GM10266 (cell line): ENCODE data around the gene TRPM6.

Experiments
- DNase-seq: peaks from one replicate; pipeline ENCODE4 v3.0.0; 2012; ENCODE audit errors: extremely low spot score
- TF ChIP-seq, protein P1 (sequence below): IDR thresholded peaks from 2 replicates; pipeline ENCODE4 v1.5.1; 2012; ENCODE audit warnings: mild to moderate bottlenecking, low read depth; ENCODE audit not compliant: control insufficient read depth, insufficient read depth; ENCODE audit errors: missing control alignments

The TRPM6 gene

DNA sequence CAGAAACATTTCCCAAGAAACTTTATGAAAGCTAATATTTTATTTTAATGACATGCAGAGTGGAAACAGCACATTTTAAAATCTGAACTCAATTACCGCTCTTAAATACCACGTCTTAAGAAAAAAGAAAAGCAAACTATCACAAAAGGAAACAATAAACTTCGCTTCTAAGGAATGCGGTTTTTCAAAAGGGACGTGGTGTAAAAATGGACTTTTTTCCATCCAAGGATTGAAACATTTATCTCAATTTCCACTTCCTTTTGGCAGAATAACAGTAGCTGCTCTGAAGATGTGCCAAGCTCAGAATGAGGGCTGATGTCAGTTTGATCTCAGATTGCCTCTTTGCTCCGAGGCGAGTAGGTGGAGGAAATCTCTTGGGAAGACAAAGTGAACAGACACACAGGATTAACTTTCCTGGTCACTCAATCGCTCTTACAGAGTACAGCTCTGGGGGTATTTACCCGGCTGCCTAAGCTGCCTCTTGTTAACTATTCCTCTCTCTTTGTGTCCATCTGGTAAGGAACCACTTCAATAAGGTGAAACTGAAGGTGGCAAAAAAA lies 158.5 kb downstream of the TRPM6 start:
- no peak for DNase-seq
- TF ChIP-seq, protein P1, sequence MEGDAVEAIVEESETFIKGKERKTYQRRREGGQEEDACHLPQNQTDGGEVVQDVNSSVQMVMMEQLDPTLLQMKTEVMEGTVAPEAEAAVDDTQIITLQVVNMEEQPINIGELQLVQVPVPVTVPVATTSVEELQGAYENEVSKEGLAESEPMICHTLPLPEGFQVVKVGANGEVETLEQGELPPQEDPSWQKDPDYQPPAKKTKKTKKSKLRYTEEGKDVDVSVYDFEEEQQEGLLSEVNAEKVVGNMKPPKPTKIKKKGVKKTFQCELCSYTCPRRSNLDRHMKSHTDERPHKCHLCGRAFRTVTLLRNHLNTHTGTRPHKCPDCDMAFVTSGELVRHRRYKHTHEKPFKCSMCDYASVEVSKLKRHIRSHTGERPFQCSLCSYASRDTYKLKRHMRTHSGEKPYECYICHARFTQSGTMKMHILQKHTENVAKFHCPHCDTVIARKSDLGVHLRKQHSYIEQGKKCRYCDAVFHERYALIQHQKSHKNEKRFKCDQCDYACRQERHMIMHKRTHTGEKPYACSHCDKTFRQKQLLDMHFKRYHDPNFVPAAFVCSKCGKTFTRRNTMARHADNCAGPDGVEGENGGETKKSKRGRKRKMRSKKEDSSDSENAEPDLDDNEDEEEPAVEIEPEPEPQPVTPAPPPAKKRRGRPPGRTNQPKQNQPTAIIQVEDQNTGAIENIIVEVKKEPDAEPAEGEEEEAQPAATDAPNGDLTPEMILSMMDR = no peak

DNA sequence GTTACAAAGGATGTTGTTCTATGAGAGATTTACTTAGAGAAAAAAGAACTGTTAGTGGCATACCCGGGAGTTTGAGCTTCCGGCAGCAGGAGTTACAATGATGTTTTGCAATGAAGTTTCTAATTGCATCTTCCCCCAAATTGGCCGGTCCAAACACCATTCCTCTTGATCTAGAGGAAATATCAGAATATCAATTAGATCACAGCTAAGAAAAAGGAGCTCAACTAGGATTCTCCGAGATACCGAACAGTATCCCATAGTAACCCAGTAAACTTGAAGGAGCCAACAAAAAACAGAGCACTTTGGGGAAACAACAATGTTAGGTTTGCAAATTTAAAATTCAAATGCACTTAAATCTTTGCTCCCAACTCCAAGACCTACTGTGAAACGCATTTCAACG lies 159.5 kb downstream of the TRPM6 start:
- TF ChIP-seq, protein P1 = no peak
- no peak for DNase-seq

DNA sequence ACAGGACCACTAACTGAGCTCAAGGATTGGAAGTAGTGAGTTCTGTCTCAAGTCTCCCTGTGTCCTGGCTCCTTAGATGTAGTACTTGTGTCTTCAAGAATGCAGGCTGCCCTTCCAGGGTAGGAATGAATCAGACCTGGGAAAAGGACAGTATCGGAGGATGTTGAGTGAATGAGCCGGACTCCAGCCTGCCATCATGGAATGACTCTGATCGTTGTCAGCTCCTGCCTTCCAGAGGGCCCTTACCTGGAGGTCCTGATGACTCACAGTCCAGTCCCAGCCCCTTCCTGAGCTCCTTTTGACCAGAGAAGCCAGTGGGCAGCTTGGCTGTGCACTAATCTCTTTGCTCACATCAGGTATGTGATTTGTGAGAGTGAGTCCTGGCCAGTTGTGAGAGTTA lies 161.1 kb downstream of the TRPM6 start:
- TF ChIP-seq, protein P1 = no peak
- no peak for DNase-seq

DNA sequence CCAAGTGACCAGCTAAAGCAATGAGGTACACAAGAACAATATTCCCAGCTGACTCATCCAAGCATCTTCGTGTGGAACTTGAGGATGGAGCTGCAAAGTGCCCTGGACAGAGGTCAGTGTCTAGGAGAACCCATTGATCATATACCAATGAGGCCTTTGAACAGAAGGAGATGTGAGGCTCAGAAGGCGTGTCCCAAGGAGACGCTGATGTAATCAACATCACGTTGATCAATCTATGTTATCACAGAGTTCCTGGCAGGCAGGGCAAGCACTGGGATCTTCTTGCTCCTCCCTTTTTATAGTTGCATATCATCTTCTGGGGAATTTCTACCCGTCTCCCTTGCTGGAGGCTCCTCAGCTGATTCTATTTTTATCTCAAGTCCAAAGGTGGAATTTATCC lies 163.4 kb downstream of the TRPM6 start:
- TF ChIP-seq, protein P1 = no peak
- DNase-seq = no peak

DNA sequence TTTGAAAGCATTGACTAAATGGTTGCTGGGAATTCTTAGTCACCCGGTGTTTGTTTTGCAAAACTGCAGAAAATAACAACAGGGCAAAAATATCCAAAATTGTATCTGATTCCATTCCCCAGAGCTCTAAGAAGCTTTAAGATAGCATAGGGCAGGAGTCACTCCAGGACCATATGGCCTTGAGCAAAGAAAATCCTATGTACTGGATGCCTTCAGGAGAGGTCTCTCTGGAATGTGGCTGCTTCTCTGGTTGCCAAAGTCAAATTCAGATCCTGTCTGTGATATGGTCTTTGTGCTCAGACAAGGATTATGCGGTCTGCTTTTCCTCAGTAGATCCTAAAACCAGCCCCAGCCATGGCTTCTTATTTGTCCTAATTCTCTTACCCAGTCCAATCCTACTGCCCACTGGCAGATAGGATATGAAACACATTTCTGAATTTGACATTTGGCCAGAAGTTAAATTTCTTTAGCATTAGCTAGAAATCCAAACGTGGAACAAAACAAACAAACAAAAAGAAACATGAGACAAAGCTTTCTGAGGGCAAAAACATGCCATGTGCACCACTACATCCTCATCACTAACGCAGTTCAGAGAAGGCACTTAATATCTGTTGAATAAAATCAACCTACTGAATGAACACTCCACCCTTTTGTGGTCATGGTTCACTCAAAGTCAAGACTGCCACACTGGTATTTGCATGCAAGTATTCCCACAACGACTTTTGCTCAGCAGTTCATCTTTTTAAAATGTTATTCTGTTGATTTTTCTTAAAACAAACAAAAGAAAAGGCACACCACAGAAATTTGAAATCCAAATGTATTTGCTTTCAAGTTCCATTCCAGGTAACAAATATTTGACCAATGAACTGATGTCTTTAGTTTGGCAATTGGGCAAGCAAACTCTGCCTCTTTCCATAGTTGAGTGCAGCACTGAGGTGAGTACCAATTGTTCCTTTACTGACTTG lies 165.7 kb downstream of the TRPM6 start:
- no peak for DNase-seq

DNA sequence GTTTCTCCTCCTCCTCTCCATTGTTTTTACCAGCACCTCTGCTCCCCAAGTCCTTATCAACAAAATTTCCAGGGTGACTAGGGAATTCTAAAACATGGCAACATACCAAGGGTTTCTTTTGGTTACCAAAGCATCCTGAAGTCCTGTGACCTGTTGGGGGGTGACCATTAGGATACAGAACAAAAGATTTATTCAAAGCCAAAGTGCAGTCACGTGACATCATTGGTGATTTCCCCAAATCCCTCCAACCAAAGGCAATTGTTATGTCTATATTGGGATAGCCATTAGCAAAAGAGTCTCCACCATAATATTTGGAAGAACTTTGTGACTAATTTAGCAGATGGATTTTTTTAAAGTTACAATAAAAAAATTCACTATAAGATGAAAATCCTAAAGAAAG lies 168.4 kb downstream of the TRPM6 start:
- TF ChIP-seq, protein P1 = no peak
- DNase-seq = no peak

More for the DNA sequence above, 165.7 kb downstream of the TRPM6 start:
- TF ChIP-seq, protein P1 = no peak

DNA sequence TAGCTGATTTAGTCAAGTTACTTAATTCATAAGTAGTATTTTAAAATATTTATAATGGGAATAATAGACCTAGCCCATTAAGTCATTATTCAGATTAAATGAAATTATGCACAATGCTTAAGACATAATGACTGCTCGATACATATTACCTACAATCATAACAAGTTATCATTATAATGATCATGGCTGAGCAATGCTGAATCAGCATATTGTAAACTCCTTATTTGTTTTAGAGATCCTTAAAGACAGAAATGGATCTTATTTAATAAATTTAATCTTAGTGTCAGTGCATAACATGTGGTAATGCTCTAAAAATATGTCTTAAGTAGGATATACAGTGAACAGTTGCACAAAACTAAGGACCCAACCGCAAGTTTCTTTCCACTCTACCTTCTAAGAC lies 169.0 kb downstream of the TRPM6 start:
- no peak for DNase-seq
- TF ChIP-seq, protein P1 = no peak
